Left cardiac atrium (tissue), 4 donors: ENCODE results near the gene SCNN1A. TPM values are rescaled to one million over a fixed set of nuclear protein-coding genes. Genes with fewer than 3 reads are reported as not detected.
"Not testable (repeated sequence)": the region's sequence is repeated elsewhere in the genome, so short reads cannot be mapped to it uniquely, and the experiment has no call there.

Source experiments
- ATAC-seq, 2 donors: fragments of 200-7000 bp; cut with Tn5 transposase; one replicate each; pipeline ENCODE4 v1.9.1; 2020; ENCODE audit warnings: mild to moderate bottlenecking in 2 of 2, moderate library complexity in 2 of 2
- DNase-seq: peaks from one replicate; pipeline ENCODE4 v3.0.0-alpha.2; 2020
- intact Hi-C, 2 donors: fragments of 100-400 bp; cut with DNase I; formaldehyde crosslinking; loops; one replicate each; pipeline versions ENCODE4 v1.14.1 to v1.15.1; 2022 to 2023
- total RNA-seq, 2 donors: library from RNA; stranded (reverse); fragmentation: NEBNext Ultra II Directional; extraction: Animal tissue kit (Norgen Biotek cat#: 25700); gene quantifications; one replicate each; pipeline ENCODE4 v1.2.1, GENCODE V29; 2021
- donor health status: DM: no; HTN: yes; CAD: no.
- donor health status: DM: no; HTN: yes; CAD: no; lungs with severe emphysema.
- donor health status: DM: yes; HTN: yes; CAD: no.
- donor health status: Dilated cardiomyopathy.

Gene SCNN1A
- total RNA-seq, 2 donors from 2014 or later, result 0.85 to 3.5 TPM

DNA sequence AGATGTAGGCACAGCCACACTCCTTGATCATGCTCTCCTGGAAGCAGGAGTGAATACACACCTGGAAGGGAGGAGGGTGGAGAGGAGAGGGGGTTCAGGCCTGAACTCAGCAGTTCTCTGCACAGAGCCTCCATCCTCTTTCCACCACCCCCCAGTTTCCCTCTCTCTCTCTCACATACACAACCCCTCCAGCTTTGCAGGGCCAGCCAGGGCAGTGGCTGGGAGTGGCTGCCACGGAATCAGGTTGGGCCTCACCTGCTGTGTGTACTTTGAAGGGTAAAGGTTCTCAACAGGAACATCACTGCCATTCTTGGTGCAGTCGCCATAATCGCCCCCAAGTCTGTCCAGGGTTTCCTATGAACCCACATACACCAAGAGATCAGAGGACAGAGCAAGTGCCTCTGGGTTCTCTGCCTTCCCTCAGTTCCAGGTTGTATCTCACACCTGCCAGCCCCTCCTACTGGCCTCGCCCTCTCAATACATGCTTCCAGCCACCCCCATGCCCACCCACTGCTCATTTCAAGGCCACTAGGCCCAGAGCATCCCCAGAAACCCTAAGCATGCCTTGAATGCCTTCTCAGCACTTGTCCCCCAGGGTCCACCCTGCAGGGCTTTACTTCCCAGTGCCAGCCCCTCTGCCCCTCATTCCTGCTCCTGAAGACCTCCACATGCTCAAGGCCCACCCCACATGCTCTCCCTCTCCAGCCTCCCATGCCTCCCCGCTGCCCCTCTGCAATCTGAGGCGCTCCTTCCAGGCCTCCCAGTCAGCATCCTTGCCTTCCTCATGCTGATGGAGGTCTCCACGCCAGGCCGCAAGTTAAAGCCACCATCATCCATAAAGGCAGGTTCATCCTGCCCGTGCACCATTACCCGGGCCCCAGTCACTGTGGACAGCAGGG is 20.6 kb downstream of the SCNN1A start:
- intact Hi-C loops, result no loop called here
- ATAC-seq (no peak), DNase-seq (no peak)

DNA sequence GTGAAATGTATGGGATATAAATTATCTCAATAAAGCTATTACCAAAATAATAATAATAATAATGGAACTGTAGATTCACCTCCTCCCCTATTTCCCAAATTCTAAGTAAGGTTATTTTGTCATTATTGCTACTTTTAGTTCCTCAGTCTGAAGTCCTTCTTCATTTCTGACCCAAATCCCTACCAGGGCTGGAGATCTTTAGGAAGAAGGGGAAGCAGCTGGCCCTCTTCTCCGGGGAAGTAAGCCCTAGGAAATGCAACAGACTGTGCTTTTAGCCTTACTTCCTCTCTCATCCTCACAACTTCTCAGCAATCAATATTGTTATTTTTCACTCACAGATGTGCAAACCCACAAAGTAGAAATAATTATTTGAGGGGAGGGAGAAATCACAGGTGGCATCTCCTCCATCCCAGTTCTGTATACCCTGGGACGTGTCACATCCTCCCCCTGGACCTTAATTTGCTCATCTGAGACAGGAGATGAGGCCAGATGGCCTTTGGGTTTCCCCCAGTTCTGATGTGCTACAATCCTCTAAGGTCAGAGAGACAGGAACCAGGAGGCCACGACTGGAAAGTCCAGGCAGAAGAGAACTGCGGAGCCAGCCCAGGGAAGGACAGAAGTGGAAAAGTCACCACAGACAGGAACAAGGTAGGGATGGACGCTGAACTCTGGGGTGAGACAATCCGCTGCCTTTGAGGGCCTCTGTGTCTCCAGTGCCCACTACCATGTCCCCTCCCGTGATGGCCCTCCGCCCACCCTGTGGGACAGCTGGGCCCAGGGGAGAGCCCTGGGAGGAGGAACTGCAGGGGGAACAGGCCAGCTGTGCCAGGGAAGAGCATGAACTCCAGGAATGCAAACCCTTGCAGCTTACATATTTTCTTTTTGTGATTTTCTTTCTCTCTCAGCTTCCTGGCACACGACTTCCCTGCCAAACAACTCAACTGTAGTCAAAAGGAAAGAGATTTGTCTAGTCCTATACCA is 22.9 kb downstream of the SCNN1A start:
- no peak for DNase-seq
- intact Hi-C loops, result no loop called here
- ATAC-seq, result peak; percentile 16 to 30

DNA sequence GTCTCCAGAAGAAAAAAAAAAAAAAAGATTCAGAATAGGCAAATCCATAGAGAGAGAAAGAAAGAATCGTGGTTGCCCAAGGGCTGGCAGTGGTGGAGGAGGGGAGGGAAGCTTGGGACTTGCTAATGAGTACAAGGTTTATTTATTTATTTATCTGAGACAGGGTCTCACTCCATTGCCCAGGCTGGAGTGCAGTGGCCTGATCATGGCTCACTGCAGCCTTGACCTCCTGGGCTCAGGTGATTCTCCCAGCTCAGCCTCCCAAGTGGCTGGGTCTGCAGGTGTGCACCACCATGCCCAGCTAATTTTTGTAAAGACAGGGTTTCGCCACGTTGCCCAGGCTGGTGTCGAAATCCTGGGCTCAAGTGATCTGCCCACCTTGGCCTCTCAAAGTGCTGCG is 23.7 kb downstream of the SCNN1A start:
- DNase-seq, result no peak
- no peak for ATAC-seq
- intact Hi-C loops, result no loop called here

DNA sequence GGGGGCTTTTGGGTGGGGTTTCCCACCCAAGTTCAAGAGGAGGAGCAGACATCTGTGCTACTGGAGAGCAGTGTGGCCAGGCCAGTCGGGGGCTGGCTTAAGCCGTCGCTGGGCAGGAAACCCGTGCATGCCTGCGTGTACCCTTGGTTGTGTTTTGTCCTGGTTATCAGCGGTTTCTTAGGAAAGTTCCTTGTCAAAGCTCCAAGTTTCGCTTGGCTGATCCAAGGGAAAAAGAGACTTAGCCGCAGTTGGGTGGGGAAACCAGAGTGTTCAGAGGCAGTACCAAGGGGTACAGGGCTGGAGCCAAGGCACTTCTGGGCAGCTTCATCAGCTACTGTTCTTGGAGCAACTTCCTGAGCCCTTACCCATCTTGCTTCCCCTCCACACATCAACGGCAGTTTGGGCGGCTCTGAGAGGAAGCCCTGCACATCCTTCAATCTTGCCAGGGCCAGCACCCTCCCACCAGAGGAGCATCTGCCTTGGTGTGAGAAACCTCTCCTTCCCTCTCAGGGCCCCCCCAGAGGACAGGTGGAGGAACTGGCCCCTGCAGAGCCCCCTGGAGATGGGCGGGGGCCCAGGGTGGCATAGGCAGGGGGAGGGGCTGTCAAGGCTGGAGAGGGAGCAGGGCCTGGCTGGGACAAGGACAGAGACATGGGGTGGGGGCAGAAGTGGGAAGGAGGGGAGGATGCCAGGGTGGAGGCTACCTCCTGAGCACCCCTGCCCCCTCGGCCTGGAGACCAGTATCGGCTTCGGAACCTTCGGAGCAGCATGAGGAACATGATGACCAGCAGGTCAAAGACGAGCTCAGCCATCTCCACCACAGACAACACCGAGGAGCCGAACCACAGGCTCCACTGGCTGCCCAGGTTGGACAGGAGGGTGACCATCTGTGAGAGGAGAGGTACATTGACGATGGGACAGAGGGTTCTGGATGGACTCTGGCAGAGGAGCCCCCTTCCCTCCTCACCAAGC is 27.7 kb downstream of the SCNN1A start:
- ATAC-seq (peak; percentile 73 to 77), DNase-seq (peak; percentile 84)
- intact Hi-C loops, result no loop called here

DNA sequence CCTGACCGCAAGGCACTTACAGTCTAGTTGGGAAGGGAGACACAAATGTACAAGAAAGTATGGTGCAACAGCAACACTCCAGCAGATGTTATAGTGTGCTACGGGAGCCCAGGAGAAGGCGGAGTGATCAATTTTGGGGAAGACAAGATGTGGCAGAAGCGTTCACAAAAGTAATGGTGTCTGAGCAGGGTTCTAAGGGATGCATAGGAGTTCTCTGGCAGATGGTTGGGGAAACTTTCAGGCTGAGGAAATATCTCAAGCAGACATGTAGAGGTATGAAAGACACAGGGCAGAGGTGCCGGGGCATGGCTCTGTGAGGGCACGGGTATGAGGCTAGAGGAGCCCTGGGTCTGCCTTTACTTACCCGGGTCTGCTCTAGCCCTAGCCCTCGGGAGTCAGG is 28.4 kb downstream of the SCNN1A start:
- DNase-seq (no peak), ATAC-seq (no peak)
- intact Hi-C loops, result no loop called here

DNA sequence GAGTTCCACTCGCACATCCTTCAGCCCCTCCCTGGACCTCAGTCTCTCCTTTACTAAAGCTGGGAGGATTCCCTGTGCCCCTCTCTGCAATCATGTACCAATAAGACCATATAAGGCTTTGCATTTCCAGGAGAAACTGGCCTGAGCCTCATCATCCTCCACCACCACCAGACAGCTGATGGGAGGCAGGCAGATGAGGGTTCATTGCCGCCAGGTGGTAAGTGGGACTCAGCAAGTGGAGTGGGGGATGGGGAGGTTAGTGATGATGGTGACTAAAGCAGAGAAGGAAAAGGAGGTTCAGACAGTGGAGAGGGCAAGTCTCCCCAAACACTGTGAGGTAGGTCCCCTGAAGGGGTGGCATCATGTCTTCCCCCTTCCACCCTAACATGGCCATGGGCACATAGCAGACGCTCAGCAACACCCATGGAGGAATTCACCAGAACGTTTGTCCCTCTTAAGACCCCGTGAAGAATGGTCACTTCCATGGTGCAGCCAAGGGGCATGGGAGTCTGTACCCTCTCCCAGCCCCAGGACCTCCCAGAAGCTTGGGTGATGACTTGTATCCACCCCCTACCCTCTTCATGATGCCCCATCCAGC is 29.0 kb downstream of the SCNN1A start:
- intact Hi-C loops, result no loop called here
- no peak for DNase-seq
- no peak for ATAC-seq

DNA sequence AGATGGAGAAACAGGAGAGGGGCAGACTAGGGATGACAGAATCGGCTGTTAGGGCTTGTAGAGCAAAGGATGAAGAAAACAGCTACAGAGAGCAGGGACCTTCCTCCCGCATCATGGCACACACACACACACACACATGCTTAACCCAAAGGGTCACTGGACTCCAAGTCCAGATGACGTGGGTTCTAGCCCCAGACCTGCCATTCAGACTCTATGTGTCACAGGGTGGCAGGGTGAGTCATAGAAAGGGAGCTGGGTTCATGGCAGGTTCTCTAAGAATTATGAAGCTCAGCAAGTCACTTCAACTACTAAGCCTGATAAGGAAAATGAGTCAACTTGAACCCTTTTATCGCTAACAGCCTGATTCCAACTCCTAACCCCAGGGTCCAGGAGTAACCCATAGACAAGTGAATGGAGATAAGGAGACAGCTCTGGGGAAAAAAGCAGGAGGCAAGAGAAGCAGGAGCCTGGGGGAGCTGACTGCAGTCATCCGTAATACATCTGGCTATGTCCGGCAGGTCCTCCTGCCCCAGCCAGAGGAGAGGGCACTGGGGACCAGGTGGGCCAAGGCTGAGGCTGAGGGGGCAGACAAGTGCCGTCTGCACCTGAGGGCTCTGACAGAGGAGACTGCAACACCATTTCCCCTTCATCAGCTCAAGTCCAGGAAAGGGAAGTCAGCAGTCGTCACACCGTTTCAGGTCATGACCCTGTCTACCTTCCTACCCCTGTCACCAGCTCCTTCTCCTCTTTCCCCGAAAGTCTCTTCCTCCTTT is 29.9 kb downstream of the SCNN1A start:
- intact Hi-C loops, result no loop called here
- peak; percentile 73 for DNase-seq
- peak in 1 of 2 donors; percentile 43 for ATAC-seq

DNA sequence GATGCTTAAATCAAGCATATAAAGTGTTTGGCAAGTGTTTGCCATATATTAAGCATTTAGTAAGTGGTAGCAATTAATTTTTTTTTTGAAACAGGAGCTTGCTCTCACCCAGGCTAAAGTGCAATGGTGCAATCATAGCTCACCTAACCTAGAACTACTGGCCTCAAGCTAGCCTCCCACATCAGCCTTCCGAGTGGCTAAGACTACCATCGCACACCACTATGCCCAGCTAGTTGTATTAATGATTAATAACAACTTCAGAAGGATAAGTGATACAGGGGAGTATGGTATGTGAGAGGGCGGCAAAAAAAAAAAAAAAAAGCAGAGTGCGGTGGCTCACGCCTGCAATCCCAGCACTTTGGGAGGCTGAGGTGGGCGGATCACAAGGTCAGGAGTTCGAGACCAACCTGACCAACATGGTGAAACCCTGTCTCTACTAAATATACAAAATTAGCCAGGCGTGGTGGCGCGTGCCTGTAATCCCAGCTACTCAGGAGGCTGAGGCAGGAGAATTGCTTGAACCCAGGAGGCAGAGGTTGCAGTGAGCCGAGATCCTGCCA is 31.2 kb downstream of the SCNN1A start:
- DNase-seq, intact Hi-C loops, ATAC-seq: not testable (repeated sequence)

DNA sequence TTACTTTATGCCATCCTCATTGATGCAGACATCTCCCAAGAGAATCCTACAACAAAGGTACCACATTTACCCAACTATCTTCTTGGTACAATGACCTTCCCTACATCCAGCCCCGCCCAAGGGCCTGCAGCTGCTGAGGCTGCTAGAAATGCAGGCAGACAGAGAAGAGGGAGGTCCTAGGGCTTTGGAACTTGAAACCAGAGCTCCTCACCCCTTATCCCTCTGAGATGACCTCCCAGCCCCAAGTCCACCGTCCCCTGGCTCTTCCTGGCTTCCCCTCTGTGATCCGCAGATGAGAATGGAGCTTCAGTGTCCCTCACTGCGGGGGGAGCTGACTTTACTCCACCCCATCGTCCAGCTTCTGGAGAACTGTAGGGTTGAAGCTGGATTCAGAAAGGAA is 31.8 kb downstream of the SCNN1A start:
- intact Hi-C loops, result no loop called here
- ATAC-seq (no peak), DNase-seq (no peak)

DNA sequence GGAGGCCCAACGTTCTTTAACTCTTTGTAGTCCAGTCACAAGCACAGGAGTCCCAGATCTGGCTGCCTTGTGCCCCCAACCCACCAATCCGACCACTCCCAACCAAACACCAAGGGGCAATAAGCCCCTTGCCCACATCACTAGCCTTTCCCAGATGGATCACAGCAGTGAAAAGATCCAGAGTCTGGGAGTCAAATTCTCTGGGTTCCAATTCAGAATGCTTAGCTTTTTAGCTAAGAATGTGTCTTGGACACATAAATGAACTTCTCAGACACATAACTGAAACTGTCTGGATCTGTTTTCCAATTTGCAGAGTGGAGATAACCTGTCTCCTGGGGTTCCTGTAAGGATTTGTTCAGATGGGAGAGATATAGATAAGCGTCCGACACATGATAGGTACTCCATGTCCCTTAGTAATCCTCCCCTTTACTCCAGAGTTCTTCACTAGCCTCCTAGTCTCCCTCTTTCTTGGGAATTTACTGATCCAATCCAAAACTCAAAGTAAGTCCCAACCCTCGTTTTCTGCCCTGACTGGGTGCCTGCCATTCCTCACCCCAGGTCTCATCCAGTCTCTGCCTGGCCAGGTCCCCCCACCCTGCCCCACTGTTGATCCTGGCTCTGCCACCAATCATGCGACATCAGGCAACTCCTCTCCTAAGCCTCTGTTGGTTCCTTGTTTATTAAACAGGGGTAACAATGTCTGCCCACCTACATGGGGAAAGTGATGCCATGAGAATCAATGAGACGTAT is 33.0 kb downstream of the SCNN1A start:
- DNase-seq (no peak), ATAC-seq (peak in 1 of 2 donors; percentile 2)
- intact Hi-C loops, result no loop called here

DNA sequence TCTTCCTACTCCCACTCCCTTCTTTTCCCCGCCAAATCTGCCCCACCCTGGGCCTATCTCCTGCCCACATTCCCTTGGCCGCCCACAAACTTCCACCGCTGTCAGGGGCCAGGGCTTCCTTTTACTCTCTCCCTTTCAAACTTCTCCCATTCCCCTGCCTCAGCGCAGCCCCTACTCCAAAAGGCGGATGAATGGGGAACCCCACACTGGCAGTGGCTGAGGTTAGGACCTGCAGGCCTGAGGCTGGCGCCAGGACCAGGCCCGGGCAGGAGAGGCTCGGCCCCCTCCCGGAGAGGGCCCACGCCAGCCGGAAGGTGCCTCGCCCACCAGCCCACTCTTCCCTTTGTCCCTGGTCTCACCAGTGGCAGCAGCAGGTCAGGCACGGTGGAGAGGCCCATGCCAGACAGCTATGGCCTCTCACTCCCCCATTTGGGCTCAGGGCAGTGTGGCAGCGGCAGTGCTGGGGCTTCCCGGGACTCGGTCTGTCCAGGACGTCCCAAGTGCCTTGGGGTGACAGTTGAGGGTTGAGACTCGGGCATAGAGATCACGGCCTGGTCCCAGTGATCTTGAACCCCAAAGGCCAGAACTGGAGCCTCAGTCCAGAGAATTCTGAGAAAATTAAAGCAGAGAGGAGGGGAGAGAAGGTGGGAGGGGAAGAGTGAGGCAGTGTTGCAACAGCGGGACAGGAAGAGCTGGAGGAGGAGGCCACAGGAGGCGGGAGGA is 33.8 kb downstream of the SCNN1A start, which contains the start of gene TNFRSF1A:
TNFRSF1A (minus strand) TSS at position 660 of the 723 bp plus-strand sequence; CDS start at position 398, 262 bp downstream.
- intact Hi-C loops, result no loop called here

DNA sequence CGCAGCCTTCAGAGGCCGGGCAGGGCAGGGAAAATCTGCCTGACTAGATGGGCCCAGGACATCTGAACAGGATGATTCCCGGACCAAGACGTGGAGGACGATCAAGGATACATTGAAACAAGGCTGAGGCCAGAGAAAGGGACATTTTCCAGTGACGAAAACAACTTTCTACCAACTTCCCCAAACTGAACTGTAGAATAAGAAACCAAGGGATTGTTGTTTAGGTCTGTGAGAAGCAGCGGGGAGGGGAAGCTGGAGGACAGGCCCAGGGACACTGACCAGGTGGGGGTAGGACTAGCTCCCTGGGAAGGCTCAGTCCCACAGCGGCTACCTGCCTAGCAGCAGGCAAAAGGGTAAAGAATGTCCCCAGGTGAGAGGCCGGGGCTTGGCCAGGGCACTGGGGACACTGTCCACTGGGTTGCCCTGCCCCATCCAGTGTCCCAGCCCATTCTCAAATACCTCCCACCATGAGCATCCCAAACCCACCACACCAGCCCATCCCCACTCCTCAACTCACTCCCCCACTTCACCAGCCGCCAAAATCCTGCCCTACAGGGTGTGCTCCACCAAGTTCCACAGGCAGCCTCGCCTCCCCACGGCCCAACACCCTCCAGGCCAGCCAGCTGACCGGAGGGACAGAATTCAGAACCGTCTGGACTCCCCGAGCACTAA is 34.5 kb downstream of the SCNN1A start:
- no peak for DNase-seq
- ATAC-seq, result peak in 1 of 2 donors; percentile 1
- intact Hi-C loops, result no loop called here

More for the DNA sequence above, 33.8 kb downstream of the SCNN1A start, which contains the start of gene TNFRSF1A:
- ATAC-seq (peak; percentile 78 to 85), DNase-seq (peak; percentile 81)

DNA sequence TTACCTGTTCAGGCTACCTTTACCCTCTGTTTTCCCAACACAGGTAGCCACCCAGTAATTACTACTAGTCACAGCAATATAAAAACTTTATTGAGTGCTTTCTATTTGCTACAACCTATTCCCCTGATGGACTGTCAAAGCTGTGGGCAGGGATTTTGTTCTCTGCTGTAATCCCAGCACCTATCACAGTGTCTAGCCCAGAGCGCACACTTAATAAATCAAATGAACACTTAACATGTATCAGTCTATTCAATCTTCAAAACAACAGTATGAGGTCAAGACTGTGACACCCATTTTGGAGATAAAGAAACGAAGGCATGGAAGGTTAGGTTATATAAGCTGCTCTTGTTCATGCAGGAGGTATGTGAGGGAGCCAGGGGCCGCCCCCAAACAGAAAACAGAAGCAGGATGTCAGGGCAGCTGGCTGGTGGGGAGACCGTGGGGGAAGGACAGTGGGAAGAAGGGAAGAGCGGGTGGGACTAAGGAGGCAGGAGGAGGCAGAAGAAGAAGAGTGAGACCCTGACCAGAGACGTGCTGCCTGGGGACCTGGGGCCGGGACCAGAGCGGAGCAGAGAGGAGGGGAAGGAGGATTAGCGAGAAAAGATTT is 35.2 kb downstream of the SCNN1A start:
- ATAC-seq, result no peak
- no peak for DNase-seq
- intact Hi-C loops, result no loop called here

DNA sequence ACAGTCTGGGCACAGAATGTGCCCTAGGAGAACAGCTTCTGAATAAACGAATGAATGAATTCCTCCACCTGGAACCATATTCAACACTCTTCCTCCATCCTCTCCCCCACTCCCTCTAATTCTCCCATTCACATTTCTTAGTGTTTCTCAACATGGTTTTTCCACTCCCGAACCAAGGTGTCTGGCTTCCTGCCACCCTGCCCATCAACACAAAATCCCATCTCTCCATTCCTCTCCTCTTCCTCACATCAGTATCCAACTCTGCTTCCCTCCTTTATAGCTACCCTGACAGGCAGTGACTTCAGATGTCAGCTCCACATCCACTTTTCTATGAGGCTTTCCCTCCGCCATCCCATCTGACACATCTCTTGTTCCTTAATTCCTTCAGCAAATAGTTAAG is 36.4 kb downstream of the SCNN1A start:
- intact Hi-C loops, result loop anchor here in 1 of 2 donors (10.0 kb wide), 1 partner anchor 196 kb away; the partner anchor contains the start of gene GAPDH
- DNase-seq (no peak), ATAC-seq (no peak)

DNA sequence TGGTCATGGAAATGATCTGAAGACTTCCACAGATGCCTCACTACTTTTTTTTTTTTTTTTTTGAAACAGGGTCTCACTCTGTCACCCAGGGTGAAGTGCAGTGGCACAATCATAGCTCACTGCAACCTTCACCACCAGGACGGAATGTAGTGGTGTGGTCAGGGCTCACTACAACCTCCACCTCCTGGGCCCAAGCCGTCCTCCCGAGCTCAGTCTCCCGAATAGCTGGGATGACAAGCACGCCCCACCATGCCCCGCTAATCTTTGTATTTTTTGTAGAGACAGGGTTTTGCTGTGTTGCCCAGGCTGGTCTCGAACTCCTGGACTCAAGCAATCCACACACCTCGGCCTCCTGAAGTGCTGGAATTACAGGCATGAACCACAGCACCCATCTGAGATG is 36.8 kb downstream of the SCNN1A start:
- not testable (repeated sequence) for ATAC-seq, DNase-seq
- intact Hi-C loops, result loop anchor here in 1 of 2 donors (10.0 kb wide), 1 partner anchor 196 kb away; the partner anchor contains the start of gene GAPDH
